22Rv1 (cell line): ENCODE data around the gene SCARF2.

Source experiments
- CTCF ChIP-seq: fragments of 450-650 bp; IDR thresholded peaks from 2 replicates; pipeline ENCODE4 v1.5.1; 2017; ENCODE audit warnings: mild to moderate bottlenecking
- ZFX ChIP-seq: fragments of 450-650 bp; IDR thresholded peaks from 2 replicates; pipeline ENCODE4 v1.6.1; 2017; ENCODE audit warnings: antibody characterized with exemption, borderline replicate concordance

DNA sequence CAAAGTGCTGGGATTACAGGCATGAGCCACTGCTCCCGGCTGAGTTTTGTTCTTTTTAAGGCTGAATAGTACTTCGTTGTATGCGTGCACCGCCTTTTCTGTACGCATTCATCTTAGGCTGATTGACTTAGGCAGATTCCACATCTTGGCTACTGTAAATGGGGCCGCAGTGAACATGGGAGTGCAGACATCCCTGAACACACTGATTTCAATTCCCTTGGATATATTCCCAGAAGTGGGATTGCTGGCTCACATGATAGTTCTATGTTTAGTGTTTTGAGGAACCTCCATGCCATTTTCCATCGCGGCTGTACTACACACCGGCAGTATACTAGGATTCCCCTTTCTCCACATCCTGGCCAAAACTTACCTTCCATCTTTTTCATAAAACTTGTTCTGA, 54.1 kb downstream of the SCARF2 start:
- TF ChIP-seq CTCF: no peak
- TF ChIP-seq ZFX: no peak
